ENCODE measurements around the gene PI4K2B. TPM values are rescaled to one million over a fixed set of nuclear protein-coding genes. Genes with fewer than 3 reads are reported as not detected.
"Not testable (repeated sequence)": the region's sequence is repeated elsewhere in the genome, so short reads cannot be mapped to it uniquely, and the experiment has no call there.

The PI4K2B gene
- total RNA-seq = 14.7 TPM

- peaks cover 30% of the 10 kb centered on the region for H3K4me1 ChIP-seq (ENCODE audit: insufficient read depth, low read length)
- no peaks in the 10 kb centered on the region for H3K27me3 ChIP-seq (ENCODE audit: insufficient read depth, low read length)
- H3K4me3 ChIP-seq (ENCODE audit: low read length) = peak within 1 kb of the TSS; percentile 96
- peaks cover 11% of the 10 kb centered on the region for H3K9me3 ChIP-seq (ENCODE audit: low read depth, low read length)
These were observed at the start of gene PI4K2B for GRCh38 chr4:25233737-25234389. TSS of gene PI4K2B (plus strand) at chr4:25234033. CDS start at chr4:25234164, 131 bp downstream.

- Histone ChIP-seq H3K27me3 (ENCODE audit: insufficient read depth, low read length) (no peaks in the 10 kb centered on the region), H3K4me3 (ENCODE audit: low read length) (no peak overlapping the region), H3K4me1 (ENCODE audit: insufficient read depth, low read length) (peaks cover 8% of the 10 kb centered on the region), H3K9me3 (ENCODE audit: low read depth, low read length) (no peaks in the 10 kb centered on the region)
These were observed 49.8 kb upstream of the PI4K2B start for GRCh38 chr4:25184056-25184455.

DNA sequence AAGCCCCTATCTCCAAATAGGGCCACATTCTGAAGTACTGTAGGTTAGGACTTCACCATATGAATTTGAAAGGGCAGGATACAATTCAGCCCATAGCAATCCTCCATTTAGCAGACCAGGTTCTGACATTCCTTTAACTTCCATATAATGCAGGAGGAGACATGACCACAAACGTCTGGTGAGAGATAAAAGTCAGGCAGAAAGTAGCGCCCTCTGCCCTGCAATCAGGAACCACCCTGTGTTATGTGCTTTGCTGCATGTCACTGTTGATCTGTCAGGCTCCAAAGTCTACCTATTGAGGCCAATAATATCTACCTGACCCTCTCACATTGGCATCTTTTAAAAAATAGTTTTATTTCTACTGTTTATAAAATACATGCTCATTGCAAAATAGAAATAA, 43.4 kb upstream of the PI4K2B start:
- no peaks in the 10 kb centered on the region for H3K27me3 ChIP-seq (ENCODE audit: insufficient read depth, low read length)
- H3K4me1 ChIP-seq (ENCODE audit: insufficient read depth, low read length) = no peaks in the 10 kb centered on the region
- H3K4me3 ChIP-seq (ENCODE audit: low read length) = no peak overlapping the region
- no peaks in the 10 kb centered on the region for H3K9me3 ChIP-seq (ENCODE audit: low read depth, low read length)

DNA sequence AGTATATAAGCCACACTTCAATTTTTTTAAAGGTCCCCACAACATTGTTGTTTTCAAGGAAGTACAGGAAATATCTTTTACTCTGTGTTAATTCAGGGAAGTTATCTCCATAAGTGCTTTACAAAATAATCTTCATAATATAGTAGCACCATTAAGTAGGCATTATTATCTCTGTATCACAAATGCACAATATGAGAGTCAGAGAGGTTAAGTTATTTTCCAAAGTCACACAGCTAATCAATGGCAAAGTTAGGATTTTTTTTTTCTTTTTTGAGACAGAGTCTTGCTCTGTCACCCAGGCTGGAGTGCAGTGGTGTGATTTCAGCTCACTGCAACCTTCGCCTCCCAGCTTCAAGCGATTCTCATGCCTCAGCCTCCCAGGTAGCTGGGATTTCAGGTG, 35.1 kb upstream of the PI4K2B start:
- no peak overlapping the region for H3K4me3 ChIP-seq (ENCODE audit: low read length)
- no peaks in the 10 kb centered on the region for H3K27me3 ChIP-seq (ENCODE audit: insufficient read depth, low read length)
- H3K4me1 ChIP-seq (ENCODE audit: insufficient read depth, low read length) = no peaks in the 10 kb centered on the region
- H3K9me3 ChIP-seq (ENCODE audit: low read depth, low read length) = no peaks in the 10 kb centered on the region

DNA sequence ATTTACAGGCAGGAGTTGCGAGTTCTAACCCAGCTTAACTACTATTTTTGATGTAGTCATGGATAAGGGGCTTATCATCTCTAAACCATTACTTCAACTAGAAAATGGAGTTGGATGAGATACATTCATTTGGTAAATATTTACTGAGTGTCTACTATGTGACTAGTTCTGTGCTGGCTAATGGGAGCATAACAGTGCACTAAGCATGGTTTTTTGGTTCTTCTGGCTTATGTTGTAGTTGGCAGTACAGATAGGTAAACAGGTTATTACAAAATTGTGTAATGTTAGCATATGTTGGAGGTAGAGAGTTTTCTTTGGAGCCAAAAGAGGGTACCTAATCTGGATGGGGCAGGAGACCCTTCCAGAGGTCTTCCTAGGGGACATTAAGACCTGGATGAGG, 25.8 kb upstream of the PI4K2B start:
- Histone ChIP-seq H3K4me3 (ENCODE audit: low read length) (no peak overlapping the region), H3K4me1 (ENCODE audit: insufficient read depth, low read length) (no peaks in the 10 kb centered on the region), H3K27me3 (ENCODE audit: insufficient read depth, low read length) (no peaks in the 10 kb centered on the region), H3K9me3 (ENCODE audit: low read depth, low read length) (no peaks in the 10 kb centered on the region)

GRCh38 chr4:25209702-25210101, 24.1 kb upstream of the PI4K2B start:
- Histone ChIP-seq H3K4me1 (ENCODE audit: insufficient read depth, low read length) (no peaks in the 10 kb centered on the region), H3K27me3 (ENCODE audit: insufficient read depth, low read length) (no peaks in the 10 kb centered on the region), H3K9me3 (ENCODE audit: low read depth, low read length) (no peaks in the 10 kb centered on the region), H3K4me3 (ENCODE audit: low read length) (no peak overlapping the region)

- Histone ChIP-seq H3K9me3 (ENCODE audit: low read depth, low read length) (no peaks in the 10 kb centered on the region), H3K4me3 (ENCODE audit: low read length) (no peak overlapping the region), H3K27me3 (ENCODE audit: insufficient read depth, low read length) (no peaks in the 10 kb centered on the region), H3K4me1 (ENCODE audit: insufficient read depth, low read length) (no peaks in the 10 kb centered on the region)
These were observed 22.1 kb upstream of the PI4K2B start for GRCh38 chr4:25211721-25212120.

DNA sequence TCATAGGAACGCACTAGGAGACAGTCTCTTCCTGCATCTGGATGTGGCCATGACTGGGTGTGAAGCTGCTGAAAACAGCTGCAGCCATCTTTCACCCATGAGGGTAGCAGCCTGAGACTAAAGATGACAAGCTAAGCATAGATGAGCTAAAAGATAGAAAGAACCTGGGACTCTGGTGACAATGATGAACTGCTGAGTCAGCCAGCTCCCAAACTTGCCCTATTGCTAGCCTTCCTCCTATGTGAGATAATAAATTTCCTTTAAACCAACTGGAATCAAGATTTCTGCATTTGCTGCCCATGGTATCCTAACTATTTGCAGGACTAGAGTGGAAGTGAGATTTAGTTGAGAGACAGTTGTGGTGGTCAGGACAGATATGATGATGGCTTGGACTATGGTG, 21.0 kb upstream of the PI4K2B start:
- Histone ChIP-seq H3K4me1 (ENCODE audit: insufficient read depth, low read length) (no peaks in the 10 kb centered on the region), H3K27me3 (ENCODE audit: insufficient read depth, low read length) (no peaks in the 10 kb centered on the region), H3K4me3 (ENCODE audit: low read length) (no peak overlapping the region), H3K9me3 (ENCODE audit: low read depth, low read length) (no peaks in the 10 kb centered on the region)

DNA sequence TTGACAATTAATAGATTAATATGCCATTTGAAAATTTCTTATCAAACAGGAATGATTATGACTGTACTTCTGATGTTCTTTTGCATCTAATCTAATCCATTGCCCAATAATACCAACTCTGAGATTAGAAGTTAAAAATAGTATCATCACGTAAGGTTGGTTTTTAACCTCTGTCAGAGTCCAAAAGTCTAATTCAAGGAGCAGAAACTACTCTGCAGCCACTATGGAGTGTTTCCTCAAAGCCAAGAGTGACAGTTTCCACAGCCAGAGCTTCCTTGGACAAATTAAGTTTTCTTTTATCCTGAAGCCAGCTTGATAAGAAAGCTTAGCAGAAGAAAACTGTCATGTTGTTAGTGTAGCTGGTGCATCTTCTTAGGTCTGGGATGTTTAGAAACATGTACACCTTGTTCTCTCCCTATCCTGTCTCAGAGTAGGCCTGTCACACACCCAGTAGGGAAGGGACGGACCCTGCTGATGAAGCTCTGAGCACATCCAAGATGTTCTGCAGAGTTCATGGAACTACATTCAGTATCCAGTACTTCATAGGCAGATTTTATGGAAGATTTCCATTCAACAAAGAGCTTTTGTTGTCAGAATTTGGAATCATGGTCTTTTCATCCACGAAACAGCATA, 20.4 kb upstream of the PI4K2B start:
- H3K27me3 ChIP-seq (ENCODE audit: insufficient read depth, low read length) = no peaks in the 10 kb centered on the region
- no peaks in the 10 kb centered on the region for H3K9me3 ChIP-seq (ENCODE audit: low read depth, low read length)
- H3K4me3 ChIP-seq (ENCODE audit: low read length) = no peak overlapping the region
- H3K4me1 ChIP-seq (ENCODE audit: insufficient read depth, low read length) = no peaks in the 10 kb centered on the region

- H3K27me3 ChIP-seq (ENCODE audit: insufficient read depth, low read length); H3K4me3 ChIP-seq (ENCODE audit: low read length); H3K9me3 ChIP-seq (ENCODE audit: low read depth, low read length); H3K4me1 ChIP-seq (ENCODE audit: insufficient read depth, low read length): not testable (repeated sequence)
These were observed 19.1 kb upstream of the PI4K2B start for GRCh38 chr4:25214750-25215149.

DNA sequence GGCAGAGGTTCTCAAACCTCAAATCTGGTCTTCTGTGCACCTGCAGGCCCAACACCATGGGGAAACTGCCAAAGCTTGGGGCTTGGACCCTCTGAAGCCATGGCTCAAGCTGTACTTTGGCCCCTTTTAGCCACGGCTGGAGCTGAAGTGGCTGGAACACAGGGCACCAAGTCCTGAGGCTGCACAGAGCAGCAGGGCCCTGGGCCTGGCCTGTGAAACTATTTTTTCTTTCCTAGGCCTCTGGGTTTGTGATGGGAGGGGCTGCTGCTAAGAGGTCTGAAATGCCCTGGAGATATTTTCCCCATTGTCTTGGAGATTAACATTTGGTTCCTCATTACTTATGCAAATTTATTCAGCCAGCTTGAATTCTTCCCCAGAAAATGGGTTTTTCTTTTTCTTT, 18.3 kb upstream of the PI4K2B start:
- no peaks in the 10 kb centered on the region for H3K4me1 ChIP-seq (ENCODE audit: insufficient read depth, low read length)
- H3K27me3 ChIP-seq (ENCODE audit: insufficient read depth, low read length) = no peaks in the 10 kb centered on the region
- H3K9me3 ChIP-seq (ENCODE audit: low read depth, low read length) = no peaks in the 10 kb centered on the region
- H3K4me3 ChIP-seq (ENCODE audit: low read length) = no peak overlapping the region

GRCh38 chr4:25221377-25221776, 12.5 kb upstream of the PI4K2B start:
- Histone ChIP-seq H3K27me3 (ENCODE audit: insufficient read depth, low read length) (no peaks in the 10 kb centered on the region), H3K4me3 (ENCODE audit: low read length) (no peak overlapping the region), H3K9me3 (ENCODE audit: low read depth, low read length) (peaks cover 47% of the 10 kb centered on the region), H3K4me1 (ENCODE audit: insufficient read depth, low read length) (no peaks in the 10 kb centered on the region)

GRCh38 chr4:25223802-25224375, 9.9 kb upstream of the PI4K2B start:
- H3K4me1 ChIP-seq (ENCODE audit: insufficient read depth, low read length) = no peaks in the 10 kb centered on the region
- H3K9me3 ChIP-seq (ENCODE audit: low read depth, low read length) = peaks cover 67% of the 10 kb centered on the region
- H3K4me3 ChIP-seq (ENCODE audit: low read length) = no peak overlapping the region
- H3K27me3 ChIP-seq (ENCODE audit: insufficient read depth, low read length) = no peaks in the 10 kb centered on the region

GRCh38 chr4:25229804-25230203, 4.0 kb upstream of the PI4K2B start:
- H3K27me3 ChIP-seq (ENCODE audit: insufficient read depth, low read length) = no peaks in the 10 kb centered on the region
- peaks cover 7% of the 10 kb centered on the region for H3K4me1 ChIP-seq (ENCODE audit: insufficient read depth, low read length)
- peaks cover 37% of the 10 kb centered on the region for H3K9me3 ChIP-seq (ENCODE audit: low read depth, low read length)
- no peak overlapping the region for H3K4me3 ChIP-seq (ENCODE audit: low read length)

DNA sequence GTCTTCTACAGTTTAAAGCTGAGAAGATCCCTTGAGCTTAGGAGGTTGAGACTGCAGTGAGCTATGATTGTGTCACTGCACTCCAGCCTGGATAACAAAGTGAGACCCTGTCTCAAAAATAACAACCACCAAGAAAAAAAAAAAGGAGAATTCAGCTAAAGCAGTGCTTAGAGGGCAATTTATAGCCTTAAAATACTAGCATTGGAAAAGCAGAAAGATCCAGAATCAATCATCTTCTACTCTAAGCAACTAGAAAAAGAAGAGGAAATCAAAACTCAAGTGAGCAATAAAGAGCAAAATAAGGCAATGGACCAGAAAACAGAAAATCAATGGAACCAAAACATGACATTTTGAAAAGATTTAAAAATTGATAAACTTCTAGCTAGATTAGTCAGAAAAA, 639 bp upstream of the PI4K2B start:
- peaks cover 30% of the 10 kb centered on the region for H3K4me1 ChIP-seq (ENCODE audit: insufficient read depth, low read length)
- peaks cover 18% of the 10 kb centered on the region for H3K9me3 ChIP-seq (ENCODE audit: low read depth, low read length)
- no peaks in the 10 kb centered on the region for H3K27me3 ChIP-seq (ENCODE audit: insufficient read depth, low read length)
- peak overlapping the region; percentile 35 for H3K4me3 ChIP-seq (ENCODE audit: low read length)

All from mononuclear cell (primary cell).